AML-193 (cell line): ENCODE results near the gene MRPL58.
"Not testable (repeated sequence)": the region's sequence is repeated elsewhere in the genome, so short reads cannot be mapped to it uniquely, and the experiment has no call there.

Experiments
- DNase-seq, 2 experiments: peaks; one replicate each; lab custom pipeline; 2025; lab: John Stamatoyannopoulos, UW

Gene MRPL58

GRCh38 chr17:75012346-75013091 is at the start of gene MRPL58:
Gene MRPL58, plus strand, starts transcription at chr17:75012670. Its CDS starts 17 bp downstream, at chr17:75012687.
- DNase-seq: peak; percentile 75 to 86

DNA sequence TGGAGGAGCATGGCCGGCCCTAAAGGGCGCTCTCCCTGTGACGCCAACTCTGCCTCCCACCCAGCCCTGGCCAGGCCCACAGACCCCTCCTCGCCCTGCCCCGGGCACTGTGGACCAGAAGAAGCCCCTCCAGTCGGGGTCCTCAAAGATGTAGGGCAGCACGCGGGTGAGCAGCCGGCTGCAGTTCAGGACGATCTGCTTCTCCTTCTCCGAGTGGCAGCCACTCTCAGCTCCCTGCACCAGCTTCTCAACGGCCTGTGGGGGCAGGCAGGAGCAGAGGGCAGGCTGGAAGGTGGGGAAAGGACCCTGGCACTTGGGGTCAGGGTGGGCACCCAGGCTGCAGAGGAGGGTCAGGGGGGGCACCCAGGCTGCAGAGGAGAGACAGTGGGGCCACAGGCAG is 48.8 kb upstream of the MRPL58 start:
- no peak for DNase-seq

GRCh38 chr17:74964246-74964761 is 48.2 kb upstream of the MRPL58 start:
- no peak for DNase-seq

- DNase-seq: no peak
Observed at GRCh38 chr17:74964988-74965622, 47.4 kb upstream of the MRPL58 start.

DNA sequence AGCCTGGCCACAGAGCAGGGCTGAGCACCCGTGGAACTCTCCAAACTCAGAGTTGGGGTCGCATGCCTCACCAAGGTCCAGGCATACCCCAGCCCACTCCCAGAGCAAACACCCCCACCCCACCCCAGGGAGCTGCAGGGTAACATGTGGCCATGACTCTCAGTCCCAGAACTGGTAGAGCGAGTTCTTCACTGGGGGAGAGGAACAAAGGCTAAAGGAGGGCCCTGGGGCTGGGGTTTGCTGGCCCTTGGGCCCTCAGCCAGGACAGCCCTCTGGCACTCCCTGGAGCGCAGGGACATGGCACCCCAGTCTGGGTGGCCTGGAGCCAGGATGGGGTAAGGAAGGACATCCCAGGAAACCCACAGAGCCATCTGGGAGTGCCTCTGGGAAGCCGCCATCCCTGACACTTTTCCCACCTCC is 44.1 kb upstream of the MRPL58 start:
- no peak for DNase-seq

DNA sequence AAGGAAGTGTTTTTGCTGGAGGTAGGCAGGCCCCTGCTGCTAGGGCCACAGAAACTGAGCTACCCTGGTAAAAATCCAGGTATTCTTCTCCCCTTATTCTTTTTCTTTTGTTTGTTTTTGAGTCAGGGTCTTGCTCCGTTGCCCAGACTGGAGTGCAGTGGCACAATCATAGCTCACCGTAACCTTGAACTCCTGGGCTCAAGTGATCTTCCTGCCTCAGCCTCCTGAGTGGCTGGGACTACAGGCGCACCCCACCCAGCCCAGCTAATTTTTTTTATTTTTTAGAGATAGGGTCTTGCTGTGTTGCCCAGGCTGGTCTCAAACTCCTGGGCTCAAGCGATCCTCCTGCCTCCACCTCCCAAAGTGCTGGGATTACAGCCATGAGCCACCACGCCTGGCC is 43.0 kb upstream of the MRPL58 start:
- DNase-seq: not testable (repeated sequence)

DNA sequence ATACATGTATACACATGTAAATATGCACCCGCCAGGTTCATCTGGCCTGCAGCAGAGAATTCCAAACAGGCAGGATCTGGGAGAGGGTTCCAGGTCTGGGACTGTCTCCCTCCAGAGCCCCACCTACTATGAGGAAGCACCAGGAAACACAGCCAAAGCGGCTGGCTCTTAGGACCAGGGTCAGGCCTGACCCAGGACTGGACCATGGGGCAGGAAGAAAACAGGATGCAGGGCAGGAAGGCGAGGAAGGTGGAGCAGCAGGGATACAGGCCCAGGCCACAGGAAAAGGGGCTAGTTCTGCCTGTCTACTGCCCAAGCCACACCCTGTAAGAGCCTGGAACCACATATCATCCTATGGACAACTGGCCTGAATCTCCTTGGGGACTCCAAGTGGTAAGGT is 42.1 kb upstream of the MRPL58 start:
- no peak for DNase-seq

DNA sequence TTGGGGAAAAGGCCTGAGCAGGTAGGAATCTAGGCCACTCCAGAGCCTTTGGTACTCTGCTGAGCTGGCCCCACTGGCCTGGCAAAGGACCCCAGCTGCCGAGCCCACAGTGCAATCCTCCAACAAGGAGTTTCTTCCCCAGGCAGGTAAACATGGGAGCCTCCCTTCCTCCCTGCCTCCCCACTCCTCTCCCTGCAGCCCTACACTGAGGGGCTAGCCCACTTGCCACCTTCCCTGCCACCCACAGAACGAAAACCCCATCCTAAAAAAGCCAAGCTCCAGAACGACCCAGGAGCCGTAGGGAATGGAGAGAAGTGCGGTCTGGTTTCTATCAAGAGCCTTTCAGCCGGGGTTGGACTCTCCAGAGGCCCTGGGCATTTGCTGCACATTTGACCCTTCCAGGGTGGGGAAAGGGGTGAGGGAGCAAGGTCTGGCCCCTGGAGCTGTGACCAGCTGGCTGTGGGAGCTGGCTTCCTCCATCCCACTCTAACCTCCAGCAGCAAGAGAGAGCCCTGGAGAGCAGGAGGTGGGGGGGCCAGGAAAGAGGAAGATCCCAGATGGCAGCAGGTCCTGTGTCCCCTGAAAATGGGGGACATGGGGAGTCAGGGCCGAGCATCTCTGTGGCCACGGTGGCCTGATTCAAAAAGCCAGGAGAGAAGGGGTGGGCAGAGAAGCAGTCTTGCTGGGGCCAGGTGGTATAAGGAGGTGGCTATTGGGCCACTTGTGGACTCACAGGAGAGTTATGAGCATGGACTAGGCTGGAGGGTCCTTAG is 41.2 kb upstream of the MRPL58 start:
- no peak for DNase-seq

GRCh38 chr17:74971842-74972106 is 40.7 kb upstream of the MRPL58 start:
- DNase-seq: no peak

DNA sequence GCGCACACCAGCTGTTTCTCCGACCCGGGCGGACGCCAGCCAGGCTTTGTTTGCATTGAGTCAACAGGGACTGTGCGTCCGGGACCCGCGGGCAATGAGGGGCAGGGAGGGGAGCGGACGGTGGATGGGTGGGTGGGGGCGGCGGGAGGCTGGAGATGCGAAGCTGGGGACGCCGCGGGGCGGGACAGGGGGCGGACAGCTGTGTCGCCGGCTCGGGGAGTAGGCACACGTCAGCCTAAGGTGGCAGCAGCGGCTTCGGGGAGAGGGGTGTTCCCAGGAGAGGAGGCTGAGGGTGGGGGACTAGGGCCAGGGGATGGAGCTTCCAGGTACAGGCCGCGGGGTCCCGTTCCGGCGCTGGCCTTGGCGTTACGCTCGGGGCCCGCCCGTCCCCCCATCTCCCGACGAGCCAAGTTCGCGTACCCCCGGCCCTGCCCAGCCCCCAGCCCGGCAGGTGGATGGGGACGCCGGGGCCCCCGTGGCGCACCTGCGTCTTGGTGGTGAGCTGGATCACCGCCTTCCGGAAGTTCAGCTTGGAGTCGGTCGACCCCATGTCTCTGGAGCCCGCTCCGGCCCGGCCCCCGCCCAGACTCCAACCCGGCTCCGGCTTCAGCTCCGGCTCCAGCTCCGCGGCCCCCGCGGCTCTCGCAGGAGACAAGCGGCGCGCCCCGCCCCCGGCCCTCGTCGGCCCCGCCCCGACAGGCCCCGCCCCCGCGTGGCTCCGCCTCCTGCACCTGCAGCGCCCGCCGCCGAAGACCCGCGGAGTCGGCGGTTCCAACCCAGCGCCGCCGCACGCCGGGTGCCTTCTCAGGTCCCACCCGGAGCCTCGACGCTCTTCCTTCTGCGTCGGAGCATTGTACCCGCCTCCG is 40.1 kb upstream of the MRPL58 start, which contains the start of gene HID1:
TSS of gene HID1 (minus strand) at position 653 of the 866 bp plus-strand sequence. CDS start at position 550, 103 bp downstream.
- DNase-seq: no peak

DNA sequence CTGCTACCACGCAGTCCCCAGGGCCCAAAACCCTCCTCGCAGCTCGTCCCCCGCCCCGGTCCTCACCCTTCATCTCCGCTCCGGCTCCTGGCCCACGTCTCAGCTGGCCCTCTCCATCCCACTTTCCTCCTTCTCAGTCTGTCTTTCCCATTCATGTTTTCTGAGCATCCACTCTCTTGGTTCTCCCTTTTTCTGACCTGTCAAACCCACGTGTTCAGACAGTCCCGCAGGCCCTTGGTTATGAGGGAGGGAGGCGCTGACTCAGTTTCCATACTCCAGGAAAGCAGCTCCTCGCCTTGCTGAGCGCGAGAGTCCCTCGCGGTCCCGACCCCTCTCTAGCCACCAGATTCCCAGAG is 39.5 kb upstream of the MRPL58 start:
- DNase-seq: no peak

- no peak for DNase-seq
Observed at GRCh38 chr17:74975943-74976342, 36.5 kb upstream of the MRPL58 start.

GRCh38 chr17:74977802-74978201 is 34.7 kb upstream of the MRPL58 start:
- DNase-seq: no peak

DNA sequence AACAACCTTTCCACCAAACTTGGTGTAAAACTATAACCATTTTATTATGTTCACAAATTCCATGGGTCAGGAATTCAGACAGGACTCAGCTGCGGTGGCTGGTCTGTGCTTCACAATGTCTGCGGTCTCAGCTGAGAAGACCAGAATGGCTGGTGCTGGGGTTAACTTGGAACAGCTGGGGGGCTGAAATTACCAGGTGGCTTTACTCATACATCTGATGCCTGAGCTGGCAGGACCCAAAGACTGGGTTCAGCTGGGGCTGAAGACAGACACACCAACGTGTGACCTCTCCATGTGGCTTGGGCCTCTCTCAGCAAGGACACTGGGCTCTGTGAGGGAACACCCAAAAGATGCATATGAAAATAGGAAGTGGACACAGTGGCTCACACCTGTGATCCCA is 34.2 kb upstream of the MRPL58 start:
- DNase-seq: no peak

GRCh38 chr17:74979408-74980146 is 32.9 kb upstream of the MRPL58 start:
- no peak for DNase-seq

DNA sequence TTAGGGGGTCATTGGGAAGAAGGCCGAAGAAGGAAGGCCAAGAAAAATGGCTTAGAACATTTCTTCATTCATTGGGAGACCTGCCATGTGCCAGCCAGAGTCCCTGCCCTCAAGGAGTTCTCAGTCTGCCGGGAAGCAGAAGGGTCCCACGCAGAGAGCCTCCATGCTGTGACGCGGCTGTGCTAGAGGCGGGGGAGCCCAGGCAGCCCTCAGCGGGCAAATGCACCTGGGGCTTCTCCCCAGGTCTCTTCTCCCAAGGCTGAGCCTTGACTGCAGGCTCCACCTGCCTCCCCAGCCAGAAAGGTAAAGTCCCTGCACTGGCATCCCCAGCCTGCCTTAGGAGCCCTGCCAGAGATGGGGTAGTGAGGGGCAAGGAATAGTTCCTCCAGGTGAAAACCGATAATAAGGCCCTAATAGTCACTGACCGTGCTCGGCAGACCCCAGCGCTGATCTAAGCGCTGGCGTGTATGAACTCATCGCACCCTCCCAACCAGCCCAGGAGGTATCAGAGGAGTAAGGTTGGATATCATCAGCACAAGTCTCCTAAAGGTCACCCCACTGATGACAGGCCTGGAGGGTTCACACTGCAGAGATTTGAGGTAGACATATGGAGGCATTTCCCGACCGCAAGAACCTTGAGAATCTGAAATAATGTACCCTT is 31.0 kb upstream of the MRPL58 start:
- DNase-seq: no peak

DNA sequence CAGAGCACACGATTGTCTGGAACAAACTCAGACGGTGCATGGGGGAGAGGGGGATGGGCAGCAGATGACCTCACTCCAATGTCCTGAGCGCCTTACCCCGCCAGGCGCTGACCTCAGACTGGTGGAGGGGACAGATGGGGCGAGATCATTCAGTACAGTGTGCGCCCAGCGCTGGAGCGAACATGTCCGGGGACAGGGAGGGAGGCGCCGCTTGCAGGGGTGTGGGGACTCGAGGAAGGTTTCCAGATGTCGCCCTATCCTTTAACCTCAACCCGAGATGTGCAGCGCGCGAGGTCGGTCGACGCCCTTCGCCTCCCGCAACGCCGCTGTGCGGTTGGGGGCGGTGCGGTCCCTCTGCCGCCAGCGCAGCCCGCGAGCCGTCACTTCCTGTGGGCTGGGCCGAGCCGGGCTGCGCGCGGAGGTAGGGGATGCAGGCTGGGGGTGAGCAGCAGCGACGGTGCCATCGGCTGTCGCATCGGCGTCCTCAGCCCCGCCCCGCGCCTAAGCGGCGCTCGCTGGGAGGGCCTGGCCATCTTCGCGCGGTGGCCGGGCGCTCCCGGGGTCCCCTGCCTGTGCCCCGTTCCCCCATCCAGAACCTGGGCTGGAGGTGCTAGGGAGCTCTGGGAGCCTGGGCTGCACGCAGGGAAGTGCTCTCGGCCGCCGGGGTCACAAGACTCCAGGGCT is 30.3 kb upstream of the MRPL58 start:
- peak; percentile 31 to 36 for DNase-seq

DNA sequence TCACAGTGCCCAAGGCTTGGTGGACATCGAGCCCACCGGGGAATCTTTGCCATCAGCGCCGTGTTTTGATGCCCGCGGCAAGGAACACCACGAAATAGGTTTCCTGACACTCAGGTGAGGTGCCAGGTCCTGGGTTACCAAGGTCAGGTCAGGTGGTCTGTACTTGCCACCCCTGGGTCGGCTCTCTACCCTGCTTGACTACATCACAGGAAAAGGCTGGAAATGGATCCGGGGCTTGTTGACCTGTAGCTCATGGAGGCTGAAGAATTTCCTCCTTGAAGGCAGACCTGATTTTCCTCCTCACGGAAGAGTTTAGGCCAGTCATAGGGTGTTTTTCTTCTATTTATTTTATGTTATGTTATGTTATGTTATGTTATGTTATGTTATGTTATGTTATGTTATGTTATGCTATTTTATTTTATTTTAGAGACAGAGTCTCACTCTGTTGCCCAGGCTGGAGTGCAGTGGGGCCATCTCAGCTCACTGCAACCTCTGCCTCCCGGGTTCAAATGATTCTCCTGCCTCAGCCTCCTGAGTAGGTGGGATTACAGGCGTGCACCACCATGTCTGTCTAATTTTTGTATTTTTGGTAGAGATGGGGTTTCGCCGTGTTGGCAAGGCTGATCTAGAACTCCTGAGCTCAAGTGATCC is 29.7 kb upstream of the MRPL58 start:
- DNase-seq: not testable (repeated sequence)

DNA sequence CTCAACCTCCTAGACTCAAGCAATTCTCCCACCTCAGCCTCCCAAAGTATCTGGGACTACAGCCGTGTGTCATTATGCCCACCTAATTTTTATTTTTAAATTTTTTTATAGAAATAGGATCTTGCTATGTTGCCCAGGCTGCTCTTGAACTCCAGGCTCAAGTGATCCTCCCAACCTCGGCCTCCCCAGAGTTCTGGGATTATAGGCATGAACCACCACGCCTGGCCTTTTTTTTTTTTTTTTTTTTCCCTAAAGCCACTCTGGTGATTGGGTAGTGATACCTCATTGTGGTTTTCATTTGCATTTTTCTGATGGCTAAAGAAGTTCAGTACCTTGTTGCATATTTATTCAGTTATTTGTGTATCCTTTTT is 26.3 kb upstream of the MRPL58 start:
- no peak for DNase-seq
